K562 (cell line): ENCODE data around the gene TMPO. TPM values are rescaled to one million over a fixed set of nuclear protein-coding genes. Genes with fewer than 3 reads are reported as not detected.

ENCODE experiments used
- ATAC-seq: fragments of 200-7000 bp; cut with Tn5 transposase; 3 replicates; pipeline ENCODE4 v1.9.1; 2020; ENCODE audit warnings: moderate library complexity
- BruUV-seq: library from RNA; stranded (reverse); fragments of 400-500 nt; replicated peaks from 2 replicates; lab custom pipeline; 2021; lab: Mats Ljungman, UMichigan
- CTCF ChIA-PET: fragments of 300-600 bp; formaldehyde crosslinking; extraction: SDS; loops from one replicate; lab custom pipeline; 2021; ENCODE audit warnings: low intra/inter-chr PET ratio; lab: Yijun Ruan, JAX
- POLR2A ChIA-PET: fragments of 300-600, 350-650 bp; sonication (Branson Sonifier 250); formaldehyde crosslinking; extraction: SDS; loops from one replicate; lab custom pipeline; 2021; ENCODE audit warnings: antibody characterized with exemption, inconsistent platforms; lab: Yijun Ruan, JAX
- DNase-seq, 4 experiments: peaks; one replicate each; pipeline versions ENCODE4 v3.0.0 to v3.0.0-alpha.2; 2011 to 2018; ENCODE audit warnings: low spot score in 3 of 4, mixed read lengths in 3 of 4; ENCODE audit errors: extremely low read depth in 1 of 4
- FAIRE-seq: peaks from 2 replicates; lab custom pipeline; 2011; peaks lifted over from hg19 to GRCh38; lab: Jason Lieb, UNC
- H2AFZ ChIP-seq: 2 replicates; pipeline ENCODE4 v1.6.0; 2011; ENCODE audit warnings: low read depth, low read length, control low read depth, inconsistent platforms
- H3K27ac ChIP-seq: fragments of 200-600 bp; 3 replicates; pipeline ENCODE4 v1.8.0; 2011; ENCODE audit warnings: low read depth, mild to moderate bottlenecking, control low read depth, inconsistent platforms, low read length, moderate library complexity, mixed read lengths; ENCODE audit errors: extremely low read depth
- H3K27me3 ChIP-seq, 2 experiments: fragments of 300-600 bp in 1 of 2; 2 replicates in 1 of 2; 3 replicates in 1 of 2; pipeline versions ENCODE4 v1.6.0 to v1.8.0; 2011; ENCODE audit warnings: inconsistent platforms in 2 of 2, low read length in 2 of 2, mild to moderate bottlenecking in 1 of 2, mixed read lengths in 1 of 2, moderate library complexity in 1 of 2; ENCODE audit not compliant: control insufficient read depth in 2 of 2, insufficient read depth in 2 of 2
- H3K36me3 ChIP-seq: fragments of 300-600 bp; 3 replicates; pipeline ENCODE4 v1.8.0; 2011; ENCODE audit warnings: mild to moderate bottlenecking, low read length, inconsistent platforms; ENCODE audit not compliant: control insufficient read depth, insufficient read depth
- H3K4me1 ChIP-seq, 2 experiments: fragments of 200-600 bp in 1 of 2; replicated peaks in 1 of 2; 2 replicates in 1 of 2; 3 replicates in 1 of 2; pipeline versions ENCODE4 v1.5.1 to v1.8.0; 2011; ENCODE audit warnings: inconsistent platforms in 2 of 2, low read length in 2 of 2, mild to moderate bottlenecking in 1 of 2, mixed read lengths in 1 of 2, moderate library complexity in 1 of 2; ENCODE audit not compliant: control insufficient read depth in 2 of 2, insufficient read depth in 2 of 2
- H3K4me2 ChIP-seq: 2 replicates; pipeline ENCODE4 v1.6.1; 2011; ENCODE audit warnings: low read length, control low read depth, inconsistent platforms, mixed read lengths; ENCODE audit not compliant: insufficient read depth
- H3K4me3 ChIP-seq: fragments of 200-600 bp; sonication (generic), shearing (Covaris generic); 2 replicates; pipeline ENCODE4 v1.5.1; 2016; ENCODE audit warnings: control low read depth, inconsistent platforms
- H3K79me2 ChIP-seq: fragments of 200-600 bp; 3 replicates; pipeline ENCODE4 v1.8.0; 2011; ENCODE audit warnings: low read length, inconsistent platforms; ENCODE audit not compliant: control insufficient read depth, insufficient read depth
- H3K9ac ChIP-seq, 2 experiments: 2 replicates each; pipeline versions ENCODE4 v1.6.0 to v1.6.1; 2011; ENCODE audit warnings: low read depth in 2 of 2, low read length in 2 of 2, control low read depth in 1 of 2, inconsistent platforms in 1 of 2, mild to moderate bottlenecking in 1 of 2, mixed read lengths in 1 of 2; ENCODE audit not compliant: insufficient read depth in 1 of 2
- H3K9me1 ChIP-seq: one replicate; pipeline ENCODE4 v1.6.0; 2011; ENCODE audit warnings: inconsistent platforms, mild to moderate bottlenecking, low read length, moderate library complexity; ENCODE audit not compliant: control insufficient read depth, insufficient read depth
- H3K9me3 ChIP-seq: replicated peaks from 2 replicates; pipeline ENCODE4 v1.5.1; 2011; ENCODE audit warnings: low read depth, low read length, inconsistent platforms; ENCODE audit not compliant: control insufficient read depth, insufficient read depth
- H4K20me1 ChIP-seq: replicated peaks from 2 replicates; pipeline ENCODE4 v1.6.1; 2011; ENCODE audit warnings: low read length, inconsistent platforms, mixed read lengths; ENCODE audit not compliant: control insufficient read depth, insufficient read depth
- ARNT ChIP-seq, 2 experiments: fragments of 450-650 bp; IDR thresholded peaks; 2 replicates each; pipeline ENCODE4 v1.6.1; 2016; ENCODE audit warnings: mild to moderate bottlenecking in 1 of 2
- BMI1 ChIP-seq: fragments of 150-350 bp; IDR thresholded peaks from 2 replicates; pipeline ENCODE4 v1.6.1; 2014; ENCODE audit warnings: low read length
- HDAC8 ChIP-seq: fragments of 450-650 bp; IDR thresholded peaks from 2 replicates; pipeline ENCODE4 v1.6.1; 2016; ENCODE audit warnings: mild to moderate bottlenecking, missing genetic modification characterization, moderate library complexity, missing compliant biosample characterization
- HNRNPUL1 ChIP-seq: fragments of 200-400 bp; formaldehyde crosslinking; IDR thresholded peaks from 2 replicates; pipeline ENCODE4 v1.6.1; 2017; ENCODE audit warnings: low read length
- KDM1A ChIP-seq, 2 experiments: fragments of 450-650 bp; IDR thresholded peaks; 2 replicates each; pipeline ENCODE4 v1.6.1; 2016; ENCODE audit warnings: mild to moderate bottlenecking in 2 of 2
- PHF21A ChIP-seq: fragments of 450-650 bp; IDR thresholded peaks from 2 replicates; pipeline ENCODE4 v1.6.1; 2017; ENCODE audit warnings: low read depth, borderline replicate concordance
- TAF7 ChIP-seq: fragments of 450-650 bp; IDR thresholded peaks from 2 replicates; pipeline ENCODE4 v1.6.1; 2016; ENCODE audit warnings: missing genetic modification characterization, missing compliant biosample characterization
- TFAM ChIP-seq: fragments of 250-450 bp; sonication (Bioruptor Pico); conservative IDR thresholded peaks from 2 replicates; pipeline ENCODE4 v1.5.0; 2021; ENCODE audit warnings: mild to moderate bottlenecking, moderate library complexity
- ZFP36 ChIP-seq: fragments of 150-350 bp; IDR thresholded peaks from 2 replicates; pipeline ENCODE4 v1.6.1; 2018; ENCODE audit warnings: low read length, low read depth; ENCODE audit not compliant: partially characterized antibody
- ZSCAN29 ChIP-seq: fragments of 450-650 bp; IDR thresholded peaks from 2 replicates; pipeline ENCODE4 v1.6.1; 2017
- WGBS: fragments of 100-300 bp; shearing (Covaris generic); methylation state at CpG from one replicate; pipeline ENCODE4 v1.1.6; 2016; ENCODE audit warnings: low coverage, mixed read lengths; ENCODE audit not compliant: insufficient coverage; ENCODE audit errors: missing lambda C conversion rate; 5-methylcytosine and 5-hydroxymethylcytosine counted together
- in situ Hi-C: fragments of 300-500 bp; cut with MboI; formaldehyde crosslinking; loops from 4 replicates; pipeline ENCODE4 v1.15.0; 2018; ENCODE audit warnings: inconsistent platforms, mixed read lengths
- intact Hi-C: fragments of 100-400 bp; cut with micrococcal nuclease; formaldehyde crosslinking; loops from 2 replicates; pipeline ENCODE4 v1.14.2; 2022
- polyA plus RNA-seq, 8 experiments: library from polyadenylated mRNA; depleted of rRNA in 4 of 8; stranded (reverse) in 5 of 8; unstranded in 3 of 8; fragments of >200 nt; fragmentation: Nextera tagmentation in 2 of 8; fragmentation: Illumina TruSeq in 1 of 8; extraction: Ambion mirVana in 2 of 8; extraction: Trizol in 1 of 8; gene quantifications; 2 replicates each; pipeline versions ENCODE4 v1.2.1 to v1.2.3, GENCODE V29; 2011 to 2014; ENCODE audit warnings: inconsistent platforms in 1 of 8, missing spikeins in 1 of 8
- total RNA-seq, 7 experiments: library from RNA; depleted of rRNA in 6 of 7; stranded (reverse); fragments of >200 nt in 6 of 7; fragmentation: Illumina TruSeq in 2 of 7; extraction: Trizol in 2 of 7; gene quantifications; 2 replicates each; pipeline versions ENCODE4 v1.2.1 to v1.2.3, GENCODE V29; 2011 to 2021; ENCODE audit warnings: low replicate concordance in 1 of 7
- TF ChIP-seq, protein P1 (sequence below): fragments of 450-650 bp; IDR thresholded peaks from 2 replicates; pipeline ENCODE4 v1.6.1; 2016
- TF ChIP-seq, protein P2 (sequence below): fragments of 250-450 bp; sonication (Bioruptor Pico); IDR thresholded peaks from 2 replicates; pipeline ENCODE4 v1.8.0; 2022; ENCODE audit warnings: moderate library complexity, mild to moderate bottlenecking, inconsistent platforms
- TF ChIP-seq, protein P3 (sequence below): fragments of 250-450 bp; sonication (Bioruptor Pico); IDR thresholded peaks from 2 replicates; pipeline ENCODE4 v1.9.0; 2021; ENCODE audit warnings: mild to moderate bottlenecking, inconsistent platforms

The TMPO gene
- total and polyA plus RNA-seq, 9 of the 15 experiments (the other 6 are each of a cell fraction or from before 2014, with no cell fraction given), result 62.1 to 263 (median 182) TPM

DNA sequence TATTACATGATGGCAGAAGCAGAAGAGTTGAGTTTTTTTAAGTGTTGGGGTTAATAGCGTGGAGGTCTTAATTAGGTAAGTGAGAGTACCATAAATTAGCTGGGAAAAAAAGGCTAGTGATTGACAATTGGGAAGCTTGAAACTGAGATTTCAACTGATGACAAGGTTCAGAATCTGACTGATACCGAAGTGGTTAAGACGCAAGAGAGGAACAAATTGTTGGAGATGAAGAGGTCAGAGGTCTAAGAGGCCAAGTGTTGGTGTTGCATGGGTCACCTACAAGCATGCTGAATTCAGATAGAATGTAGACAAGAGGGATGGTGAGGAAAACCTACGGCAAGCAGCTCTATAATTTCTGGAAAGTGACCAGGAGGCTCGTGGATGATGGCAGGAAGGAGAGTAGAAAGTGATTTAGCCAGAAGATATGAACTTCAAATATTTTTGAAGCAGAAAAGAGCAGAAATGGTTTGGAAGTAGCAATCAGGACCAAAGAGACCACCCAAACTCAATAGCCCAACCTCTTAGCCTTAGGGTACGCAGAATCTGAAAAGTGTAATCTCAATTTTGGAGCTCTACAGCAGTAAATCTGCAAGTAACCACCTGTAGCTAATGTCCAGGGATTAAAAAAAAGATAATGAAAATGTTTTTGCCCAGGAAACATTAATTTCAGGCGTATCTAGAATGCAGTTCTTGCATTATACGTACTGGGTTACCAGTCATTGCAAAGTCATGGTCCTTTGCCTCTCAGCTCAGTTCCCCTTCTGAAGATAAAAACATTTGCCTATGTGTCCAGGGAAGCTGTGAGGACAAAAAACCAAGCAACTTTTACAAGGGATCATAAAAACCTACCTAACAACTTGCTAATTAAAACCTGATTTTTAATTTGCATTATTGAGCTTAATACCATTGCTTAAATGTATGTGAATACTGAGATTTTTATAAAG is 1.7 kb upstream of the TMPO start (continued):
- TF ChIP-seq, protein P1, sequence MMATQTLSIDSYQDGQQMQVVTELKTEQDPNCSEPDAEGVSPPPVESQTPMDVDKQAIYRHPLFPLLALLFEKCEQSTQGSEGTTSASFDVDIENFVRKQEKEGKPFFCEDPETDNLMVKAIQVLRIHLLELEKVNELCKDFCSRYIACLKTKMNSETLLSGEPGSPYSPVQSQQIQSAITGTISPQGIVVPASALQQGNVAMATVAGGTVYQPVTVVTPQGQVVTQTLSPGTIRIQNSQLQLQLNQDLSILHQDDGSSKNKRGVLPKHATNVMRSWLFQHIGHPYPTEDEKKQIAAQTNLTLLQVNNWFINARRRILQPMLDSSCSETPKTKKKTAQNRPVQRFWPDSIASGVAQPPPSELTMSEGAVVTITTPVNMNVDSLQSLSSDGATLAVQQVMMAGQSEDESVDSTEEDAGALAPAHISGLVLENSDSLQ, result peak; percentile 37; the same call in 1 of the 2 replicates
- no peak for TF ChIP-seq TFAM (CRISPR knock-in tag)
- no peak for TF ChIP-seq HNRNPUL1
- no peak for TF ChIP-seq ZSCAN29
- no peak for TF ChIP-seq ZFP36
- TF ChIP-seq, protein P2, sequence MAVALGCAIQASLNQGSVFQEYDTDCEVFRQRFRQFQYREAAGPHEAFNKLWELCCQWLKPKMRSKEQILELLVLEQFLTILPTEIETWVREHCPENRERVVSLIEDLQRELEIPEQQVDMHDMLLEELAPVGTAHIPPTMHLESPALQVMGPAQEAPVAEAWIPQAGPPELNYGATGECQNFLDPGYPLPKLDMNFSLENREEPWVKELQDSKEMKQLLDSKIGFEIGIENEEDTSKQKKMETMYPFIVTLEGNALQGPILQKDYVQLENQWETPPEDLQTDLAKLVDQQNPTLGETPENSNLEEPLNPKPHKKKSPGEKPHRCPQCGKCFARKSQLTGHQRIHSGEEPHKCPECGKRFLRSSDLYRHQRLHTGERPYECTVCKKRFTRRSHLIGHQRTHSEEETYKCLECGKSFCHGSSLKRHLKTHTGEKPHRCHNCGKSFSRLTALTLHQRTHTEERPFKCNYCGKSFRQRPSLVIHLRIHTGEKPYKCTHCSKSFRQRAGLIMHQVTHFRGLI (CRISPR knock-in tag), result no peak

DNA sequence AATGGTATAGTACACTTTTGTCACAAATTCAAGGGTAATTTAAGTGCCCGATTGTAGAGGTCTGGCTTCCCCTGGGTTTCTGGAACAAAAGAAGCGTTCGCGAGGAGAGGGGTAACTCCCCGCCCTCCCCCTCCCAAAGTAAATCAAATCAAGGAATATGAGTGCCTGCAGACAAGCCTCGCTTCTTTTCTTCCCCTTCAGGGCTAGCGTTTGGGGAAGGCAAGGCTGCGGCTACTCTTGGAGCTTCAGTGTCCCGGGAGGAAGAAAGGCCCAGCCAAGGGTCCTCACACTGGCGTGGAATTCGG is 456 bp upstream of the TMPO start:
- Histone ChIP-seq H3K4me3 (peak overlapping the region; percentile 66), H2AFZ (peak overlapping the region; percentile 74), H3K9me1 (no peaks in the 10 kb centered on the region), H3K9ac (peak overlapping the region; percentile 99 to 100), H3K4me2 (peak overlapping the region; percentile 85), H3K27ac (peak overlapping the region; percentile 98), H3K9me3 (no peaks in the 10 kb centered on the region), H3K27me3 (no peaks in the 10 kb centered on the region), H3K36me3 (peaks cover 14% of the 10 kb centered on the region; the same call in 1 of the 3 replicates), H4K20me1 (no peaks in the 10 kb centered on the region; the same call in 1 of the 2 replicates), H3K79me2 (peaks cover 65% of the 10 kb centered on the region), H3K4me1 (peaks cover 16% of the 10 kb centered on the region in 2 experiments; a peak in 4 of 5 replicates)
- FAIRE-seq (no peak), DNase-seq (no peak), ATAC-seq (peak; percentile 1; the same call in 2 of the 3 replicates)
- BruUV-seq, result TSS peak; percentile 74
- CTCF ChIA-PET, result interaction anchor here (1.3 to 3.0 kb wide), 3 partner anchors 24 to 98 kb away, joined by 3 to 14 read pairs (median 8); no protein-coding TSS in a partner anchor
- intact Hi-C loops, result loop anchor here (1.0 to 5.0 kb wide), 3 partner anchors 12 to 77 kb away; partner anchors contain the start of gene SLC25A3
- in situ Hi-C loops, result no loop called here
- 0% methylated on average over 9 of the region's 11 CpGs for WGBS
- POLR2A ChIA-PET, result interaction anchor here (0.6 to 2.9 kb wide), 9 partner anchors 8 to 175 kb away, joined by 3 to 15 read pairs (median 3); no protein-coding TSS in a partner anchor
- TF ChIP-seq HDAC8 (tag), result no peak
- TF ChIP-seq TAF7 (tag), result 0 out of 2 replicates have a peak, but pooled peaks have one; percentile 31
- no peak for TF ChIP-seq BMI1
- TF ChIP-seq KDM1A (IDR thresholded peaks at IDR 0.05), result peak in 1 of 2 experiments; percentile 49; a peak in 1 of 4 replicates
- TF ChIP-seq ARNT (IDR thresholded peaks at IDR 0.05), result peak in 1 of 2 experiments; percentile 67; a peak in 2 of 4 replicates
- TF ChIP-seq, protein P3, sequence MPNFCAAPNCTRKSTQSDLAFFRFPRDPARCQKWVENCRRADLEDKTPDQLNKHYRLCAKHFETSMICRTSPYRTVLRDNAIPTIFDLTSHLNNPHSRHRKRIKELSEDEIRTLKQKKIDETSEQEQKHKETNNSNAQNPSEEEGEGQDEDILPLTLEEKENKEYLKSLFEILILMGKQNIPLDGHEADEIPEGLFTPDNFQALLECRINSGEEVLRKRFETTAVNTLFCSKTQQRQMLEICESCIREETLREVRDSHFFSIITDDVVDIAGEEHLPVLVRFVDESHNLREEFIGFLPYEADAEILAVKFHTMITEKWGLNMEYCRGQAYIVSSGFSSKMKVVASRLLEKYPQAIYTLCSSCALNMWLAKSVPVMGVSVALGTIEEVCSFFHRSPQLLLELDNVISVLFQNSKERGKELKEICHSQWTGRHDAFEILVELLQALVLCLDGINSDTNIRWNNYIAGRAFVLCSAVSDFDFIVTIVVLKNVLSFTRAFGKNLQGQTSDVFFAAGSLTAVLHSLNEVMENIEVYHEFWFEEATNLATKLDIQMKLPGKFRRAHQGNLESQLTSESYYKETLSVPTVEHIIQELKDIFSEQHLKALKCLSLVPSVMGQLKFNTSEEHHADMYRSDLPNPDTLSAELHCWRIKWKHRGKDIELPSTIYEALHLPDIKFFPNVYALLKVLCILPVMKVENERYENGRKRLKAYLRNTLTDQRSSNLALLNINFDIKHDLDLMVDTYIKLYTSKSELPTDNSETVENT (CRISPR knock-in tag), result no peak
- TF ChIP-seq PHF21A, result 0 out of 2 replicates have a peak, but pooled peaks have one; percentile 45
